ENCODE data around the gene MCUB.
"Not testable (repeated sequence)": the region's sequence is repeated elsewhere in the genome, so short reads cannot be mapped to it uniquely, and the experiment has no call there.

MCUB gene

DNA sequence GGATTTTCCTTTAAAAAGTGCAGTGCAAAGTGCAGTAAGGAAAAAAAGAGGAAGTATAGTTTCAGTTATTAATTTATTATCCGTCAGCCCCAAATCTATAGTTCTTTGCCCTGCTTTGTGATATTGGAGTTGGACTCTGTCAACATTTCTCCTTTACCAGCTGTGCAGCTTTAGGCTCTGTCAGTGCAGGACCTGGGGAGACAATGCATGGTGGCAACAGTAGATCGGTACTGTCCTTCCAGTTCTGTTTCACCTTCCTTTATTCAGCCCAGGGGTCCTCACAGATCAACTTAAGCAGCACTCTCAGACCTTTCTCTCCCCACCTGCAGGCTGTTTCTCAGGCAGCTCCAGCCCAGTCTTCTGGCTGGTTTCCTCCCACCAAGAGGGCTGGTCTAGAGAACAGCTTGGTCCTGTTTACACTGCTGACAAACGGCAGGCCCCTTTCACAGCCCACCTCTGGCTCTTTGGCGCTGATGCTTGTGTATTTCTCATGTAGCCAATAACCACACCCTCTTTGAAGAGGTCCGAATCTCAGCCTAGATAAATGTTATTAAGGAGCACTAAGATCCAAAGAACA, 71.6 kb downstream of the MCUB start:
- peak; percentile 72 for DNase-seq

DNA sequence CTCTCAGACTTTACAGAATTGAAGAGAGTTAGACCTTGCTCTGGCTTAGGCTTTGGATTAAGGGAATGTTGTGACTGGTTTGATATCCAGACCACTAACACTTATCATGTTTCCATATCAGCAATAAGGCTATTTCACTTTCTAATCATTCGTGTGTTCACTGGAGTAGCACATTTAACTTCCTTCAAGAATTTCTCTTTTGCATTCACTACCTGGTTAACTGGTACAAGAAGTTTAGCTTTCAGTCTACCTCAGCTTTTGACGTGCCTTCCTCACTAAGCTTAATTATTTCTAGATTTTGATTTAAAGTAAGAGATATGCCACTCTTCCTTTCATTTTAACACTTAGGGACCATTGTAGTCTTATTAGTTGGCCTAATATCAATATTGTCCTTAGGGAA, 80.6 kb downstream of the MCUB start:
- DNase-seq = no peak

DNA sequence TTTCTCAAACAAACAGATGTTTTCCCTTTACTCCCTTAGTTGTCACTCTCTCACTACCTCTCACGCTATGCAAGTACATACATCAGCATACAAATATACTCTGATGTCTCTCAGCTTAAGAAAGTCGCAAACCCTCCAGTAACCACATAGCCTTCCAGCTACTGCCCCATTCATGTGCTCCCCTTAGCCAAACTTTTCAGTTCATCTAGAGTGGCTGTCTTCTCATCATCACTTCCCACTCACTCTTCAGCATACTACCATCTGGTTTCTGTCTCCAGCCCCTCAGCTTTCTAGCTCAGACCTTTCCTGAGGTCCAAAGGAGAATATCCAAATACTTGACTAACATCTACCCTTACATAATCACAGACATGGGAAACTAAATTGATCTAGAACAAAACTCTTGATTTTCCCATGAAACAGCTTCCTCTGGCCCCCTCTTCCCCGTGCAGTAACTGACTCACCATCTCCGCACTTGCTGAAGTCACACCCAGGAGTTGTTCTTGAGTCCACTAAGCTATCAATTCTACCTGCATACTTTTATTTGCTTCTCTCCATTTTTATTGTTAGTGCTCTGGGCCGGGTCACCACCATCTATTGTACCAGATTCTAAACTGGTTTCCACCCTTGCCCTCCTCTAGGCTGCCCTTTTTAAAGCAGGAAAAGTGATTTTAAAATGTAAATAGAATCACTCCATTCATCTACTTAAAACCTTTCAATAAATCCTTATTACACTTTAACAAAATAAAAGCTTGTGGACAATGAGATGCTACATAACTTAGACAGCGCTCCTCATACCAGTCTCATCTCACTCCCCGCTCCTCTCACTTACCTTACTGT, 86.0 kb downstream of the MCUB start:
- no peak for DNase-seq

DNA sequence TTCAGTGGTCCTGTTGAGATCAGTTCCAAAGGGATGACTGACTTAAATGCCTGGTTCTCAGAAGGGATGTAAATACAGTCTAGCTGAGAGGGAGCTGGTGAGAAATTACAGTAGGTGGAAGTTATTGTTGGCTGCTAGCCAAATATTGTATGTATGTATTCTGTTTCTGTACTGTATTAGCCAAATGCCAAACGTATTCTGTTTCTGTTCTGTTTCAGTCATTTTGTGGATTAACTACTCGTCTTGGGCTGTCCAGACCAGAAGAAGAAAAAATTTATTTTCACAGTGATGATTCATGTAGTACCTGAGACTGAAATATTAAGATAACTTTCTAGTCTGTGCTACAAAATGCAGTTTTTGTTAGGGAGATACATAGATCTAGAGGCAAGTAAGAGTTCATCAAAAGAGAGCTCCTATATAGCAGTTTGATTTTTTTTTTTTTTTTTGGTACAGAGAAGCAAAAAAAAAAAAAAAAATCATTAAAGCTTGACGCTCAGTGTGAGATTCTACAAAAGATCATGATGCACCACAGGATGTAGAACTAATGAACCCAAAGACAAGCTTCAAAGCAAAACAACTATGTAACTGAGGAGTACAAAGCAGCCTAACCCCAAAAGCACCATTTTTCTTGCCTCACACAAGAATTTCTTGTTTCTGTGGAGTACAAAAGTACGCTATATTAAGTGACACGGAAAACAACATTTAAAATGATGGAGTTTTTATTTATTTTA, 88.4 kb downstream of the MCUB start:
- no peak for DNase-seq

DNA sequence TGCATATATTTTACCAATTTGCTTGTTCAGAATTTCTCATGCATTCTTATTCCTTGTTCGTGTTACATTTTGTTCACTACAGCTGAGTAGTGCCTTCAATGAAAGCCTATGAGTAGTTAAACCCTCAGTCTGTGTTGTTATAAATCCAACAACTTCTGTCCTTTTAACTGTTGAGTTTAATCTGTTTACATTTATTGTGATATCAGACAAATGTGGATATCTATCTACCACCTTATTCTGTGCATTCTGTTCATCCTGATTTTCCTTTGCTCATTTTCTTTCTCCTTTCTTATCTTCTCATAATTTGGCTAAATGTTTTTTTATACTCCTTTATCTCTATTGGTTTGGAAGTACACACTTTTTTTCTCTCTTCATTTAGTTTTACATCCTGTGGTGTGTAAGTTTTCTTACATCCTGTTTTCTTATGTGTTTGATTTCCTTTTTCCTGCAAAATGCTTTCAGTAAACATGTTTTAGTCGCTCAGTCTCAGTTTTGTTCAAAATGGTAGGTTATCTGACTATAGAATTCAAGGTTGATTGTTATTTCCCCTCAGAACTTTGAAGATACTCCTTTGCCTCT, 89.0 kb downstream of the MCUB start:
- DNase-seq = no peak

DNA sequence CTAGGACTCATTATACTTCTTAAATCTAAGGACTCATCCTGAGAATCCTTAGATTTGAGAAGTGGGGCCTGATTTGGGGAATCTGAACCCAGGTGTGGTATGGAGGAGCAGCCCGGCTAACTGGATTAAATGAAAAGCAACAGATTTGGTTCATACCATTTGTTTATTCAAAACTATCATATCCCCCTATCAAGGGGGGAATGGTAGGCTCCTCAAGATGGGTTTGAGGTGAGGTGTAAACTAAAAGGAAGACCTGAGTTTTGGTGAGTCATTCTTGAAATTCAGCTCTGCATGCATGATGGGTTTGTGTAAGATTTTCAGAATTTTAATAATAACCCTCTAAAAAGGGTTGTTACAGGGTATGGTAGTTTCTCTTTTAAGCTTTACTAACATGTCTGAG, 89.8 kb downstream of the MCUB start:
- no peak for DNase-seq

DNA sequence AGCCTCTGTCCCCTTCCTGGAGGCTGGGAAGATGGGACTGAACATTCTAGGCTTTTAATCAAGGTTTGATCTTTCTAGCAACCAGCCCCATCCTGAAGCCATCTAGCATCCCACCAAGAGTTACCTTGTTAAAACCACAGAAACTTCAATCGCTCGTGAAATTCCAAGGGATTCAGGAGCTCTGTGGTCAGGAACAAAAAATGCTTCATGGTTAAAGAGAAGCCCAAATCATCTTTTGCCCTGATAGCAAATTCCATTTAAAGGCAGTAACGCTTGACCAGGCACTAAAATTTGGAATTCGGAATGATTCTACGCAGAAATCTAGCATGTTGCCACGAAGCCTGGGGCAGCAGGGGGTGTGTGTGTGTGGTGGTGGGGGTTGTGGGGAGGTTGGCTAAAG, 95.3 kb downstream of the MCUB start:
- DNase-seq = no peak

DNA sequence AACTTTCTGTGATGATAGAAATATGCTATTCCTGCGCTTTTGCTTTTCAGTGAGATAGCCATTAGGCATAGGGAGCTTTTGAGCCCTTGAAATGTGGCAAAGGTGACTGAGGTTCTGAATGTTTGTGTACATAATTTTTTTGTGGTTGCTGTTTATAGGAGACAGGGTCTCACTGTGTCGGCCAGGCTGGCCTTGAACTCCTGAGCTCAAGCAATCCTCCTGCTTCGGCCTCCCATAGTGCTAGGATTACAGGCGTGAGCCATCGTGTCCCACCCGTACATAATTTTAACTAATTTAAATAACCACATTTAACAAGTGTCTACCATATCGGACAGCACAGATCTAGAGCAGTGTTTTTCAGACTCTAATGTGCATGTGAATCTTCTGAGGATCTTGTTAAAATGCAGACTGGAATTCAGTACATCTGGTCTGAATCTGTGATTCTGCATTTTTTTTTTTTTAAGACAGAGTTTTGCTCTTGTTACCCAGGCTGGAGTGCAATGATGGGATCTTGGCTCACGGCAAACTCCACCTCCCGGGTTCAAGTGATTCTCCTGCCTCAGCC, 97.9 kb downstream of the MCUB start:
- no peak for DNase-seq

DNA sequence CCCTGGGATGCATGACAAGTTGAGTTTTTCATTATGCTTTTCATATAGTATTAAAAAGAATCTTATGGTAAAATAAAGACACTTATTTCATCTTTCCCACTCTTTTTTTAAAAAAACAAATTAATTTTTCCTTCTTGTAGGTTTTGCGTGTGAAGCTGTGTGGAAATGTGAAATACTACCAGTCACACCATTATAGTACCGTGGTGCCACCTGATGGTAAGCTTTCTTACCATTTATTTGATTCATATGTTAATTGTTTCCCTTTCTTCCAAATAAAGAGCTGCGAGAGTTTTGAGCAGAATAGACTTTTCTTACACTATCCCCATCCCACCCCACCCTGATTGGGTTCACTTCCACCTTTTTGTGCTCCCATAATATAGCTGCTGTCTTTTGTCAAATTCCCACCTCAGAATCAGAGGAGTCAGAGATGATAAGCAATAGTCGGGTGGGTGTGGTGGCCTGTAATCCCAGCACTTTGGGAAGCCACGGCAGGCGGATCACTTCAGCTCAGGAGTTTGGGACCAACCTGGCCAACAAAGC, 98.9 kb downstream of the MCUB start:
- DNase-seq = no peak

DNA sequence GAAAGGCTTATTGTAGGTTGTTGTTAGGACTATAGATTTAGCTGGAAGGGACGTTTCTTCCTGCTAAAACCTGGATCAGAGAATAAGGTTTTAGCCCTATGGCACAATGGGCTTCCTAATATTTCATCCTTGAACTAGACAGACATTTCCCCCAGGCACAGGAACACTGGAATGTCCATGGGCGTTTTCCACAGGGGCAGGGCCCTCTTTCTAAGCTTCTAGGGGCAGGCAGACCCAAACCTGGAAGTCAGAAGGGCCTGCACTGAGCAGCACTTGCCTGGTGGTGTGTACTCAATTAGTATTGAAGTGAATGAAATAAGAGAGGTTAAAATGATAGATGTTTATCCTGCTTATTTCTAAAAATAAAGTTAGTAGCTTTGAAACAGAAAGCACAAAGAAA, 102.1 kb downstream of the MCUB start:
- DNase-seq = no peak

DNA sequence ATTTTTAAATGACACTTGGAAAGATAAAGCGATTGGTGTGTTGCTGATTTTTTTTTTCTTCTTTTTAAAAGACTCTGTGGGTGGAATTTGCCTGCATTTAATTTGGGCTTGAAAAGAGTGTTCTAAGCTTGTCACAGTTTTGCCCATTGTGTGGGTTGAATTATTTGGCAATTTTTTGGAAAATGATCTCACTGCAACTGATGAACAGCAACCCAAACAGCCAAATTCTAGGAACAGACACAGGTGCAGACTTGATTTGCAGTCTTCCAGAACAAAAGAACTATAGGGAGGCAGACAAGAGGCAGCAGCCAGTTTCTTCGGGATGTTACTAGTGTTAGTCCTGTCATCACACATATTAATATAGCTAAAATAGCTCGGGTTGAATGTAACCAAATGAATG, 102.7 kb downstream of the MCUB start:
- DNase-seq = no peak

DNA sequence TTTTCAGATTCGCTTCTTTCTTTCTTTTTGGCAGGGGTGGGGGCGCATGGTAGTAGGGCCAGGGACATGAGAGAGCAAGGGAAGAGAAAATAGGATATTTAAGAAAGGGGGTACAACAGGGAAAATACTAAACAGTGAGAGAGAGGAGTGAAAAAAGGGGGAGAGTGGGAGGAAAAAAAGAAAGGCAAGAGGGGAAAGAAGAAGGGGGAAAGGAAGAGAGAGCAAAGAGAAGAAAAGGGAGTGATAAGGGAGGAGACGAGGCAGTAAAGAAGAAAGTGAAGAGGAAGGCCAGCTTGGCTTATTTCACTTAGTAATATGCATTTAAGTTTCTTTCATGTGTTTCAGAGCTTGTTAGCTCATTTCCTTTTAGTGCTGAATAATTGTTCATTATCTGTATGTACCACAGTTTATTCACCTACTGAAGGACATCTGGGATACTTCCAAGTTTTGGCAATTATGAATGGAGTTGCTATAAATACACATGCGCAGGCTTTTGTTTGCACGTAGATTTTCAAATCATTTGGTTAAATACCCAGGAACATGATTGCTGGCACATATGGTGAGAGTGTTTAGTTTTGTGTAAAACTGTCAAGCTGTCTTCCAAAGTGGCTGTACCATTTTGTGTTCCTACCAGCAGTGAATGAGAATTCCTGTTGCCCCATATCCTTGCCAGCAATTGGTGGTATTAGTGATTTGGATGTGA, 105.9 kb downstream of the MCUB start:
- DNase-seq = peak; percentile 64

DNA sequence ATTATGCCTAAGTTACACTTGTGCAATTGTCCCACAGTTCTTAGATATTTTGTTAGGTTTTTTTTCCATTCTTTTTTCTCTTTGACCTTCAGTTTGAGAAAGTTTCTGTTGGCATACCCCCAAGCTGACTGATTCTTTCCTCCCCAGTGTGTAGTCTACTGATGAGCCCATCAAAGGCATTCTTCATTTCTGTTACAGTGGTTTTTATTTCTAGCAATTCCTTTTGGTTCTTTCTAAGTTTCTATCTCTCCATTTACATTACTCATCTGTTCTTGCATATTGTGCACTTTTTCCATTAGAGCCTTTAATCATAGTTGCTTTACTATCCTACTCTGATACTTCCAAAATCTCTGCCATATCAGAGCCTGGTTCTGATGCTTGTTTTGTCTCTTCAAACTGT, 111.3 kb downstream of the MCUB start:
- DNase-seq = no peak

DNA sequence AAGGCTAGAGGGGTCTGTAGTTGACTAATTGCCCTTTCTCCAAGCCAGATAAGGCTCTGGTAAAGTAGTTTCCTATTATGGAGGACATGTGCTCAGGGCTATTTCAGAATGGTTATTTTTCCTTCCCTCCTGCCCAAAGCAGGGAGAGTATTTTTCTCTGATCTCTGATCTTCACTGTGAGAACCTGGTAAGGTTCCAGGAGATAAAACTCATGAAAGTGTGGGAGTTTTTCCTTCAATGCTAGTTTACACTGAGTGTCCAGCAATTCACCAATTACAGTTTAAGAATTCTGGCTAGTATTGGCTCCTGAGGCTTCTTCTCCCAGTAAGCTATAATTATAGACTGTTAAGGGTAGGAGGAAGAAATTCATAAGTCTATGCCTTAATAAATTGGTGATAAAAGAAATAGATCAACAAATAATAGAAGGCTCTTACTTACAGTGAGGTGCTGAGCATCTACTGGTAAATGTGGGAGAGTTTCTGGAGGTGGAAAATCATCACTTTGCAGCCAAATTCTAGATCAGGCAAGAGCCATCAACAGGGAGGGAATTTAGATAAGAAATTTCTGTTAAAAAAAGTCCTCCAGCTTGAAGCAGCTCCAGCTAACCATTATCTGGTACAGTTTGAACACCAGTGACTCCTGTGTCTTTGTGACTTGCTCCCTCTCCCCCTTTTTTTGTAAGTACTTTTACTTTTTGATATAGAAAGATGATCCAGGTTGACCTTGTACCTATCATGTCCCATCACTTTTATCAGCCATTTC, 112.3 kb downstream of the MCUB start:
- DNase-seq = no peak

DNA sequence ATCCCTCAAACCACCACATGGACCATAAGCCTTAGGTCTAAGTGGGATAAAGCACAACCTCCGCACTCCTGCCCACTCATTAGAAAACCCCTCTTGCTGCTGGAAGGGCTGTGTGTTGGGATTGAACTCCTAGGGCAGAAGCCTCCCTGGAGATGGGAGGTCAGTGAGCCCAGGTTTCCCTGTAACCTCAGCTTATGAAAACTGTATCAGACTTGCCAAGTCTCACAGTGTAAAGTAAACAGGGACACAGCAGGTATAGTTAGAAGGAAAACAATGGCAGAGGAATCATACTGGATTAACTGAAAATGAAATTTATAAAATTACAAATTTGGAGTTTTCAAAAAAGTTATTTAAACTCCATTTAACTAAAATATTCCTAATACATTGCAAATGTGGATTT, 113.3 kb downstream of the MCUB start:
- DNase-seq = no peak

DNA sequence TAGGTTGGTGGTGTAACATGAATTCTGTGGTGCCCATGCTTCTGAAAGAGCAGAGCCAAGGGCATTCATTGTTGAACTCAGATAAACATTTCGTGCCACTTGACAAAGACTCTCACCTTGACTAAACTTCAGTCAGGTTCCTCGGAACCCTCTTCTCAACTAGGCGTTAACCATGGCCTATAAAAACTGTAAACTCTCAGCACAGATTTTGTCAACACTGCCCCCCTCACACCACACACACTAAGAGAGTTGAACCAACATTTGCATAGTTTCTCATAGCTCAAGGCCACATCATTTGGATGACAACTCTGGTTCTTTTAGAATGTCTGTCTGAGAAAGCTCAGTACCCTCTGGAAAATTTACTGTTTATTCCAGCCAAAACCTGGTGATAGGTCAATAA, 115.1 kb downstream of the MCUB start:
- no peak for DNase-seq

DNA sequence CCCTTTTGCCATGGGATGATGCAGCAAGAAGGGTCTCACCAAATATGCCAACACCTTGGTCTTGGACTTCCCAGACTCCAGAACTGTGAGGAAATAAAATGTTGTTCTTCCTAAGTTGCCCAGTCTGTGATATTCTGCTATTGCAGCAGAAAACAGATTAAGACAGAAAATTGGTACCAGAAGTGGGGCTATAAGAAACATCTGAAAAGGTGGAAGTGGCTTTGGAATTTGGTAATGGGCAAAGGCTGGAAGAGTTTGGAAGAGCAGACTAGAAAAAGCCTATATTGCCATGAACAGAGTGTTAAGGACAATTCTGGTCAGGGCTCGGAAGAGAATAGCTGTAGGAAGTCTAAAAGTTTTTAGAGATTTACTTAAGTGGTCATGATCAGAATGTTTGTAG, 115.8 kb downstream of the MCUB start:
- no peak for DNase-seq

DNA sequence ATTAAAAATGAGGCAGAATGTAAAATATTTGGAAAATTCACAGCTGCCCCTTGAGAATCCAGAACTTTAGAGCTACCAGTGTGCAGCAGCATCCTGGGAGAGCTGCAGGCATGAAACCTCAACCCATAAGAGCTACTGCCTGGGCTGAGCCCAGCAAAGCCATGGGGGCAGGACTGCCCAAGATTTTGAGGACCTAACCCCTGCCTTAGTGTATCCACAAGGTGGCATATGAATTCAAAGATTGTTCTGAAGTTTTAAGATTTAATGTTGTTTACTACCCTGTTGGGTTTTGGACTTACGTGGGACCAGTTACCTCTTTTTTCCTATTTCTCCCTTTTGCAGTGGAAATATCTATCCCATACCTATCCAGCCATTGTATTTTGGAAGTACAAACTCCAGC, 116.8 kb downstream of the MCUB start:
- DNase-seq = no peak

DNA sequence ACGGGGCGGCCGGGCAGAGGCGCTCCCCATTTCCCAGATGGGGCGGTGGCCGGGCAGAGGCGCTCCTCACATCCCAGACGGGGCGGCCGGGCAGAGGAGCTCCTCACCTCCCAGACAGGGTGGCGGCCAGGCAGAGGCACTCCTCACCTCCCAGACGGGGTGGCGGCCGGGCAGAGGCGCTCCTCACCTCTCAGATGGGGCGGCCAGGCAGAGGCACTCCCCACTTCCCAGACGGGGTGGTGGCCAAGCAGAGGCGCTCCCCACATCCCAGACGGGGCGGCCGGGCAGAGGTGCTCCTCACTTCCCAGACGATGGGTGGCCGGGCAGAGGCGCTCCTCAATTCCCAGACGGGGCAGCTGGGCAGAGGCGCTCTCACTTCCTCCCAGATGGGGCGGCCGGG, 118.4 kb downstream of the MCUB start:
- not testable (repeated sequence) for DNase-seq

DNA sequence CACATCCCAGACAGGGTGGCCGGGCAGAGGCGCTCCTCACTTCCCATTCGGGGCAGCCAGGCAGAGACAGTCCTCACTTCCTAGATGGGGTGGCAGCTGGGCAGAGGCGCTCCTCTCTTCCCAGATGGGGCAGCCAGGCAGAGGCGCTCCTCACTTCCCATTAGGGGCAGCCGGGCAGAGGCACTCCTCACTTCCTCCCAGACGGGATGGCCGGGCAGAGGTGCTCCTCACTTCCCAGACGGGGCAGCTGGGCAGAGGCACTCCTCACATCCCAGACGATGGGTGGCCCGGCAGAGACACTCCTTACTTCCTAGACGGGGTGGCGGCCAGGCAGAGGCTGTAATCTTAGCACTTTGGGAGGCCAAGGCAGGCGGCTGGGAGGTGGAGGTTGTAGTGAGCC, 118.9 kb downstream of the MCUB start:
- not testable (repeated sequence) for DNase-seq

DNA sequence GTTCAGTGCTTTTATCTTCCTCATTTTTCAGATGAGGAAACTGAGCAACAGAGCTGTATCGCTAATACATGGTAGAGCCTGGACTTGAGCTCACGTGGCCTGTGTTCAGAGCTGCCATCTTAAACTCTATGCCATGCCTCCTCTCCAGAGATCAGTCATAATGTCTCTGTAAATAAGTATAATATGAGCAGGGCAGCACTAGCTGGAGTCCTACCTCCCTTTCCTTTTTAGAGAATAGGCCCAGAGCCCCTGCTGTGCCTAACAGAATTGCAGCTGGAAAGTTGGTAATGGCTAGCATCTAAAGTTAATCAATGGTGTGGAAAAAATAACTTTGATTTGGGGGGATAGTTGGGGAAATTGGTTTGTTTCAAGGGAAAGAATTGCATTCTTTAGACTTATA, 122.8 kb downstream of the MCUB start:
- no peak for DNase-seq

All from NCI-H446 treated with DMSO at 0.1 percent for 48 hours (cell line).